Measurements from ENCODE around the gene LEF1.

LEF1 gene

DNA sequence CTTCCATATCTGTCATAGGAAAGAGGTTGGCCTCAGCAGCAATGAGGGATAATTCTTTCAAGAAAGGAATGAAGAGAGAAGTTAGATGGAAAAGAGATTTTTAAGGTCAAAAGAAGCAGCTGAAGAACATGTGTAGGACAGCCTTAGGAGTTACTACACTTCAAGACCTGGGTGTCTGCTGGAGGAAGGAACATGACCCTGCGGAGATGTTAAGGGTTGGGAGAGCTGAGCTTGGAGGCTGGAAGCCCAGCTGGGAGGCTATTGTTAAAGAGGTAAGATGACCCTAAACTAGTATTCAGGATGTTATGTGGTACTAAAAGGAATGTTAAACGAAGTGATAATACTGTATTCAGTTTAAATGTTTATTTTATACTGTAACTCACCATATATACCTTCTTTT lies 164.1 kb downstream of the LEF1 start:
- no peak for DNase-seq (ENCODE audit: extremely low read depth in 1 of 2, low read depth in 1 of 2)

GRCh38 chr4:108003982-108004515 lies 164.7 kb downstream of the LEF1 start:
- DNase-seq (ENCODE audit: extremely low read depth in 1 of 2, low read depth in 1 of 2), result no peak

DNA sequence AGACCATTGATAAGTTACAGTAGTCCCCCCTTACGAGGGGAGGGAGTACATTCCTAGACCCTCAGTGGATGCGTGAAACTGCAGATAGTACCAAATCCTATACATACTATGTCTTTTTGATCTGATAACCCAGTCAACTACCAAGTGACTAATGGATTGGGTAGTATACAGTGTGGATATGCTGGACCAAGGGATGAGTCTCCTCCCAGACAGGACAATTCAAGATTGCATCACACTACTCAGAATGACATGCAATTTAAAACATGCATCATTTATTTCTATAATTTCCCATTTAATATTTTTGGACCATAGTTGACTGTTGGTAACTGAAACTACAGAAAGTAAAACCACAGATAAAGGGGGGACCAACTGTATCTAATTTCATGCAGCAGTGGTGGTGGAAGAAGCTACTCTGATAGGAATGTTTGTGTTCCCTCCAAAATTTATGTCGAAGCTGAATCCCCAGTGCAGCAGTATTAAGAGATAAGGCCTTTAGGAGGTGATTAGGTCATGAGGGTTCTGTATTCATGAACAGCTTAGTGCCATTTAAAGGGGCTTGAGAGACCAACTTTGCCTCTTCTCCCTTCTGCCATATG lies 167.1 kb downstream of the LEF1 start:
- DNase-seq (ENCODE audit: extremely low read depth in 1 of 2, low read depth in 1 of 2), result no peak

DNA sequence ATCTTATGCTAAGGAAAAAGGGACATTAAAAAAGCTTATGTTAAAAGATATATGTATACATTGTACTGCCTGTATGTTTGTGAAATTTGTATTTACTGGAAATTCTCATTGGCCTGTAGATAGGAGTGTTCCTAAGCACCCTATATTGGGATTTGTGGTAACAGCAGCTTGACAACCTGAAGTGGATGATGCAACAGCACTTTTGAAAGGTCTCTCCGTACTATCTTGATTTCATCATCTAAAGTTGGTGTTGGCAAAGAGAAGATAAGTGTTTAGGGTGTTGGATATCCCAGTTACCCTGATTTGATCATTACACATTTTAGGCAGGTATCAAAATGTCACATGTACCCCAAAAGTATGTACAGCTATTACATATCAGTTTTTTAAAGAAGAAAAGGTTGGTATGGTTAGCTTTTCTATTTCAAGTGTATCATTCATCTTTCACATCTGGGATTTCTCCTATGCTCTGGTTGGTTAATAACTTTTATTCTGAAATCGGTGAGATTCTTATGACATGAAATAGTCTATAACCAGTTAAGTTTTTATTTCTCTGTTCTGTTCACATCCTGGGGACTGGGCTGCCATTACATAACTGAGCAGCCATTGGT lies 168.7 kb downstream of the LEF1 start:
- DNase-seq (ENCODE audit: extremely low read depth in 1 of 2, low read depth in 1 of 2), result no peak

GRCh38 chr4:107997794-107998193 lies 170.9 kb downstream of the LEF1 start:
- DNase-seq (ENCODE audit: extremely low read depth in 1 of 2, low read depth in 1 of 2), result no peak
